Measurements from ENCODE around the gene EXOSC3. TPM values are rescaled to one million over a fixed set of nuclear protein-coding genes. Genes with fewer than 3 reads are reported as not detected.
"Not testable (repeated sequence)": the region's sequence is repeated elsewhere in the genome, so short reads cannot be mapped to it uniquely, and the experiment has no call there.

Gene EXOSC3
- total and polyA plus RNA-seq, 4 experiments from 2014 or later, result 25.1 to 68.6 (median 51.1) TPM

- H3K4me3 ChIP-seq (ENCODE audit: low read length in 2 of 2), result no peak overlapping the region
- Mint-ChIP-seq H3K9me3 (no peaks in the 10 kb centered on the region), H3K27ac (peak overlapping the region in 2 of 7 donors; percentile 0 to 48), H3K27me3 (no peaks in the 10 kb centered on the region), H3K36me3 (peaks cover 34 to 79% of the 10 kb centered on the region in 2 donors), H3K4me3 (no peak overlapping the region), H3K4me1 (peaks cover 10 to 24% (median 18%) of the 10 kb centered on the region in 4 donors)
- no peak for DNase-seq
- POLR2A ChIA-PET (ENCODE audit: partially characterized antibody), result interaction anchor here (0.9 kb wide), 1 partner anchor 9 kb away, joined by 3 read pairs; no protein-coding TSS in a partner anchor
- no peak overlapping the region for H3K27ac ChIP-seq (ENCODE audit: low read depth, low read length)
- peaks cover 16% of the 10 kb centered on the region for H3K4me1 ChIP-seq (ENCODE audit: insufficient read depth, low read length)
- H3K9me3 ChIP-seq (ENCODE audit: control insufficient read depth in 1 of 2, low read length in 2 of 2), result no peaks in the 10 kb centered on the region
- intact Hi-C loops (cut with micrococcal nuclease), result no loop called here
- peaks cover 47% of the 10 kb centered on the region for H3K36me3 ChIP-seq (ENCODE audit: insufficient read depth, low read length)
- H3K27me3 ChIP-seq (ENCODE audit: insufficient read depth, low read length), result no peaks in the 10 kb centered on the region
- CTCF ChIA-PET (ENCODE audit: partially characterized antibody), result no interaction called here
These were observed 6.3 kb downstream of the EXOSC3 start for GRCh38 chr9:37778534-37778933.

- H3K27ac ChIP-seq (ENCODE audit: low read depth, low read length), result no peak overlapping the region
- Mint-ChIP-seq H3K4me3 (no peak overlapping the region), H3K9me3 (no peaks in the 10 kb centered on the region), H3K36me3 (peaks cover 24 to 68% of the 10 kb centered on the region in 2 donors), H3K4me1 (peaks cover 0 to 5% (median 3%) of the 10 kb centered on the region in 4 donors), H3K27me3 (no peaks in the 10 kb centered on the region), H3K27ac (no peak overlapping the region)
- no peaks in the 10 kb centered on the region for H3K27me3 ChIP-seq (ENCODE audit: insufficient read depth, low read length)
- intact Hi-C loops (cut with micrococcal nuclease), result no loop called here
- no peak for DNase-seq
- ChIA-PET CTCF (ENCODE audit: partially characterized antibody) (interaction anchor here (0.7 kb wide), 1 partner anchor 137 kb away, joined by 5 read pairs; no protein-coding TSS in a partner anchor), POLR2A (ENCODE audit: partially characterized antibody) (no interaction called here)
- H3K9me3 ChIP-seq (ENCODE audit: control insufficient read depth in 1 of 2, low read length in 2 of 2), result no peaks in the 10 kb centered on the region
- no peak overlapping the region for H3K4me3 ChIP-seq (ENCODE audit: low read length in 2 of 2)
- H3K4me1 ChIP-seq (ENCODE audit: insufficient read depth, low read length), result no peaks in the 10 kb centered on the region
- peaks cover 28% of the 10 kb centered on the region for H3K36me3 ChIP-seq (ENCODE audit: insufficient read depth, low read length)
These were observed 8.5 kb downstream of the EXOSC3 start for GRCh38 chr9:37776328-37776727.

GRCh38 chr9:37775216-37775919, 9.5 kb downstream of the EXOSC3 start:
- Mint-ChIP-seq H3K4me3 (no peak overlapping the region), H3K4me1 (peaks cover 0 to 4% (median 3%) of the 10 kb centered on the region in 4 donors), H3K9me3 (no peaks in the 10 kb centered on the region), H3K27ac (peak overlapping the region in 4 of 7 donors; percentile 9 to 84 (median 66)), H3K27me3 (no peaks in the 10 kb centered on the region), H3K36me3 (peaks cover 22 to 64% of the 10 kb centered on the region in 2 donors)
- DNase-seq, result no peak
- peaks cover 24% of the 10 kb centered on the region for H3K36me3 ChIP-seq (ENCODE audit: insufficient read depth, low read length)
- POLR2A ChIA-PET (ENCODE audit: partially characterized antibody), result interaction anchor here (1.2 to 1.3 kb wide), 2 partner anchors 9 to 25 kb away, joined by 3 to 5 read pairs; partner anchors contain the start of genes DCAF10 and EXOSC3
- no peaks in the 10 kb centered on the region for H3K4me1 ChIP-seq (ENCODE audit: insufficient read depth, low read length)
- H3K27ac ChIP-seq (ENCODE audit: low read depth, low read length), result no peak overlapping the region
- no peak overlapping the region for H3K4me3 ChIP-seq (ENCODE audit: low read length in 2 of 2)
- H3K9me3 ChIP-seq (ENCODE audit: control insufficient read depth in 1 of 2, low read length in 2 of 2), result no peaks in the 10 kb centered on the region
- CTCF ChIA-PET (ENCODE audit: partially characterized antibody), result no interaction called here
- no peaks in the 10 kb centered on the region for H3K27me3 ChIP-seq (ENCODE audit: insufficient read depth, low read length)
- intact Hi-C loops (cut with micrococcal nuclease), result no loop called here

- Histone ChIP-seq H3K4me1 (ENCODE audit: insufficient read depth, low read length) (no peaks in the 10 kb centered on the region), H3K9me3 (ENCODE audit: control insufficient read depth in 1 of 2, low read length in 2 of 2) (no peaks in the 10 kb centered on the region), H3K4me3 (ENCODE audit: low read length in 2 of 2) (no peak overlapping the region), H3K27me3 (ENCODE audit: insufficient read depth, low read length) (no peaks in the 10 kb centered on the region), H3K36me3 (ENCODE audit: insufficient read depth, low read length) (peaks cover 6% of the 10 kb centered on the region), H3K27ac (ENCODE audit: low read depth, low read length) (no peak overlapping the region)
- intact Hi-C loops (cut with micrococcal nuclease), result no loop called here
- no peak for DNase-seq
- no peaks in the 10 kb centered on the region for H3K9me3 Mint-ChIP-seq
- ChIA-PET POLR2A (ENCODE audit: partially characterized antibody) (interaction anchor here (1.1 kb wide), 1 partner anchor 8 kb away, joined by 3 read pairs; no protein-coding TSS in a partner anchor), CTCF (ENCODE audit: partially characterized antibody) (interaction anchor here (0.8 to 1.5 kb wide), 2 partner anchors 15 to 74 kb away, joined by 4 read pairs; no protein-coding TSS in a partner anchor)
- peak overlapping the region in 3 of 7 donors; percentile 53 to 64 (median 55) for H3K27ac Mint-ChIP-seq
- H3K4me3 Mint-ChIP-seq, result no peak overlapping the region
- peaks cover 0 to 7% (median 4%) of the 10 kb centered on the region in 4 donors for H3K4me1 Mint-ChIP-seq
- H3K36me3 Mint-ChIP-seq, result peaks cover 23 to 54% of the 10 kb centered on the region in 2 donors
- H3K27me3 Mint-ChIP-seq, result no peaks in the 10 kb centered on the region
These were observed 14.9 kb downstream of the EXOSC3 start for GRCh38 chr9:37769995-37770394.

GRCh38 chr9:37769306-37769705, 15.6 kb downstream of the EXOSC3 start:
- no peak for DNase-seq
- peaks cover 27 to 50% of the 10 kb centered on the region in 2 donors for H3K36me3 Mint-ChIP-seq
- Histone ChIP-seq H3K4me3 (ENCODE audit: low read length in 2 of 2) (no peak overlapping the region), H3K27me3 (ENCODE audit: insufficient read depth, low read length) (no peaks in the 10 kb centered on the region), H3K4me1 (ENCODE audit: insufficient read depth, low read length) (no peaks in the 10 kb centered on the region), H3K27ac (ENCODE audit: low read depth, low read length) (no peak overlapping the region), H3K36me3 (ENCODE audit: insufficient read depth, low read length) (peaks cover 6% of the 10 kb centered on the region), H3K9me3 (ENCODE audit: control insufficient read depth in 1 of 2, low read length in 2 of 2) (no peaks in the 10 kb centered on the region)
- intact Hi-C loops (cut with micrococcal nuclease), result no loop called here
- peak overlapping the region in 5 of 7 donors; percentile 30 to 74 (median 59) for H3K27ac Mint-ChIP-seq
- no peaks in the 10 kb centered on the region for H3K27me3 Mint-ChIP-seq
- CTCF ChIA-PET (ENCODE audit: partially characterized antibody), result interaction anchor here (0.7 to 0.8 kb wide), 2 partner anchors 75 to 1852 kb away, joined by 3 to 4 read pairs; no protein-coding TSS in a partner anchor
- peaks cover 0 to 5% (median 4%) of the 10 kb centered on the region in 4 donors for H3K4me1 Mint-ChIP-seq
- H3K9me3 Mint-ChIP-seq, result no peaks in the 10 kb centered on the region
- POLR2A ChIA-PET (ENCODE audit: partially characterized antibody), result interaction anchor here (1.1 to 2.6 kb wide), 2 partner anchors 9 to 15 kb away, joined by 3 to 10 read pairs; partner anchors contain the start of gene EXOSC3
- H3K4me3 Mint-ChIP-seq, result no peak overlapping the region

DNA sequence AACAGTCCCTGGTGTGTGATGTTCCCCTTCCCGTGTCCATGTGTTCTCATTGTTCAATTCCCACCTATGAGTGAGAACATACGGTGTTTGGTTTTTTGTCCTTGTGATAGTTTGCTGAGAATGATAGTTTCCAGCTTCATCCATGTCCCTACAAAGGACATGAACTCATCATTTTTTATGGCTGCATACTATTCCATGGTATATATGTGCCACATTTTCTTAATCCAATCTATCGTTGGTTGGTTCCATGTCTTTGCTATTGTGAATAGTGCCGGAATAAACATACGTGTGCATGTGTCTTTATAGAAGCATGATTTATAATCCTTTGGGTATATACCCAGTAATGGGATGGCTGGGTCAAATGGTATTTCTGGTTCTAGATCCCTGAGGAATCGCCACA, 19.6 kb downstream of the EXOSC3 start:
- H3K4me1 Mint-ChIP-seq; H3K4me3 Mint-ChIP-seq; H3K36me3 ChIP-seq (ENCODE audit: insufficient read depth, low read length); H3K9me3 Mint-ChIP-seq; DNase-seq; H3K27ac Mint-ChIP-seq; H3K4me3 ChIP-seq (ENCODE audit: low read length in 2 of 2); H3K4me1 ChIP-seq (ENCODE audit: insufficient read depth, low read length); CTCF ChIA-PET (ENCODE audit: partially characterized antibody); H3K27me3 ChIP-seq (ENCODE audit: insufficient read depth, low read length); POLR2A ChIA-PET (ENCODE audit: partially characterized antibody); H3K27ac ChIP-seq (ENCODE audit: low read depth, low read length); intact Hi-C loops (cut with micrococcal nuclease); H3K9me3 ChIP-seq (ENCODE audit: control insufficient read depth in 1 of 2, low read length in 2 of 2); H3K27me3 Mint-ChIP-seq: not testable (repeated sequence)
- H3K36me3 Mint-ChIP-seq, result peaks cover 31 to 58% of the 10 kb centered on the region in 2 donors

DNA sequence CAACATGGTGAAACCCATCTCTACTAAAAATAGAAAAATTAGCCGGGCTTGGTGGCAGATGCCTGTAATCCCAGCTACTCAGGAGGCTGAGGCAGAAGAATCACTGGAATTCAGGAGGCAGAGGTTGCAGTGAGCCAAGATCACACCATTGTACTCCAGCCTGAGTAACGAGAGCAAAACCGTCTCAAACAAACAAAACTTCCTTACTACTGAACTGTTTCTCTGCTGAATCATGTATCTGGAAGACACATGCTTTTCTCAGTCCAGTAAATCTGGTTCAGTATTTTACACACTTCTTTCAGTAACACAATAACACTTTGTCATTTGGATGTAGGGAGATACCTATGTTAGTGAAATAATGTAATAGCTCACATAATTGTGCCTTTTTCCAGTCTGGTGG, 23.4 kb downstream of the EXOSC3 start:
- H3K27ac ChIP-seq (ENCODE audit: low read depth, low read length), result no peak overlapping the region
- no peaks in the 10 kb centered on the region for H3K4me1 ChIP-seq (ENCODE audit: insufficient read depth, low read length)
- intact Hi-C loops (cut with micrococcal nuclease), result no loop called here

More for the DNA sequence above, 23.4 kb downstream of the EXOSC3 start:
- no peaks in the 10 kb centered on the region for H3K27me3 ChIP-seq (ENCODE audit: insufficient read depth, low read length)
- H3K4me3 ChIP-seq (ENCODE audit: low read length in 2 of 2), result no peak overlapping the region
- CTCF ChIA-PET (ENCODE audit: partially characterized antibody), result no interaction called here
- H3K27ac Mint-ChIP-seq, result peak overlapping the region in 1 of 7 donors; percentile 86
- no peaks in the 10 kb centered on the region for H3K36me3 ChIP-seq (ENCODE audit: insufficient read depth, low read length)
- H3K9me3 Mint-ChIP-seq, result no peaks in the 10 kb centered on the region
- no peaks in the 10 kb centered on the region for H3K9me3 ChIP-seq (ENCODE audit: control insufficient read depth in 1 of 2, low read length in 2 of 2)
- no peak overlapping the region for H3K4me3 Mint-ChIP-seq
- no peak for DNase-seq
- peaks cover 19 to 35% of the 10 kb centered on the region in 2 donors for H3K36me3 Mint-ChIP-seq
- peaks cover 6 to 24% (median 11%) of the 10 kb centered on the region in 4 donors for H3K4me1 Mint-ChIP-seq
- POLR2A ChIA-PET (ENCODE audit: partially characterized antibody), result no interaction called here
- no peaks in the 10 kb centered on the region for H3K27me3 Mint-ChIP-seq

Measured in CD4-positive, alpha-beta memory T cell (primary cell).